ENCODE measurements around the gene KIF25. TPM values are rescaled to one million over a fixed set of nuclear protein-coding genes. Genes with fewer than 3 reads are reported as not detected.

KIF25 gene
- total and polyA plus RNA-seq, 8 donors = 0.63 to 14.8 (median 12.2) TPM

DNA sequence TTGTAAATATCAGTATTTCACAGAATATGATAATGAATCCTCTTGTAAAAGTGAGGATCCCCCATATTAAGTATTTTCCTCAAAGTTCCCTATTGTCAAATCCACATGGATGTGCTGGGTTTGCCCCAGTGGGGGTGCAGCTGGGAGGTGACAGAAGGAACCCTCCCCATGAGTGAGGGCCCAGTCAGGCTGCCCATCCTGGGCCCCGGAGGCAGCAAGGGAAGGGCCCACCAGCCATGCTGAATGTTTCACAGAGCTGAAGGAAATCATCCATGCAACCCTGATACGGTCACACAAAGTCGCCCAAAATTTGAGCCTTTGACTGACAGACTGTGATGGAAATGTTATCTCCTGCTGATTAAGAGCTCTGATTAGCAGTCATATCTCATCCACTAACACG is 41.8 kb downstream of the KIF25 start:
- DNase-seq (no peak), ATAC-seq (no peak)
- intact Hi-C loops (cut with DNase I) = no loop called here
- Histone ChIP-seq H3K27me3 (peaks cover 0 to 19% of the 10 kb centered on the region in 2 donors), H3K36me3 (no peaks in the 10 kb centered on the region), H3K9me3 (peaks cover 0 to 56% of the 10 kb centered on the region in 2 donors), H3K27ac (no peak overlapping the region), H3K4me1 (no peaks in the 10 kb centered on the region), H3K4me3 (no peak overlapping the region)
- TF ChIP-seq, protein P1, sequence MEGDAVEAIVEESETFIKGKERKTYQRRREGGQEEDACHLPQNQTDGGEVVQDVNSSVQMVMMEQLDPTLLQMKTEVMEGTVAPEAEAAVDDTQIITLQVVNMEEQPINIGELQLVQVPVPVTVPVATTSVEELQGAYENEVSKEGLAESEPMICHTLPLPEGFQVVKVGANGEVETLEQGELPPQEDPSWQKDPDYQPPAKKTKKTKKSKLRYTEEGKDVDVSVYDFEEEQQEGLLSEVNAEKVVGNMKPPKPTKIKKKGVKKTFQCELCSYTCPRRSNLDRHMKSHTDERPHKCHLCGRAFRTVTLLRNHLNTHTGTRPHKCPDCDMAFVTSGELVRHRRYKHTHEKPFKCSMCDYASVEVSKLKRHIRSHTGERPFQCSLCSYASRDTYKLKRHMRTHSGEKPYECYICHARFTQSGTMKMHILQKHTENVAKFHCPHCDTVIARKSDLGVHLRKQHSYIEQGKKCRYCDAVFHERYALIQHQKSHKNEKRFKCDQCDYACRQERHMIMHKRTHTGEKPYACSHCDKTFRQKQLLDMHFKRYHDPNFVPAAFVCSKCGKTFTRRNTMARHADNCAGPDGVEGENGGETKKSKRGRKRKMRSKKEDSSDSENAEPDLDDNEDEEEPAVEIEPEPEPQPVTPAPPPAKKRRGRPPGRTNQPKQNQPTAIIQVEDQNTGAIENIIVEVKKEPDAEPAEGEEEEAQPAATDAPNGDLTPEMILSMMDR (IDR thresholded peaks at IDR 0.05) = no peak

DNA sequence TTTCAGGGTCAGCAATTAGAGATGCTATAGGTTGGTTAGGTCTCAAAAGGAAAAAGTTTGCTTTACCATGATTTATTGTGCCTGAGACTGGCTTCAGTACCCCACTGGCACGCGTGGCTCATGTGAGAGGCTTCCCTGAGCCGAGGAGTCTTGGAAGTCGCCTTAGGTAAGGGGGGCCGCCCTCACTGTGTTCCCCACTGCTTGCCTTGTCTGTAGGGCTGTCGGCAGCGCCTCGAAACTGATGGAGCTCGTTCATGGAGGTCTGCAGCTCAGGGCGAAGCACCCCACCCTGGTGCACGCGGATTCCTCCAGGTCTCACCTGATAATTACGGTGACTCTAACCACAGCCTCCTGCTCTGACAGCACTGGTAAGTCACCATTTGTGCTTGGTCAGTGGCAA is 42.4 kb downstream of the KIF25 start:
- intact Hi-C loops (cut with DNase I) = no loop called here
- ATAC-seq (no peak), DNase-seq (no peak)
- TF ChIP-seq, protein P1 (IDR thresholded peaks at IDR 0.05) = no peak
- no peaks in the 10 kb centered on the region for H3K36me3 ChIP-seq
- no peaks in the 10 kb centered on the region for H3K4me1 ChIP-seq
- H3K9me3 ChIP-seq = peaks cover 0 to 56% of the 10 kb centered on the region in 2 donors
- H3K4me3 ChIP-seq = no peak overlapping the region
- no peak overlapping the region for H3K27ac ChIP-seq
- peaks cover 0 to 13% of the 10 kb centered on the region in 2 donors for H3K27me3 ChIP-seq

DNA sequence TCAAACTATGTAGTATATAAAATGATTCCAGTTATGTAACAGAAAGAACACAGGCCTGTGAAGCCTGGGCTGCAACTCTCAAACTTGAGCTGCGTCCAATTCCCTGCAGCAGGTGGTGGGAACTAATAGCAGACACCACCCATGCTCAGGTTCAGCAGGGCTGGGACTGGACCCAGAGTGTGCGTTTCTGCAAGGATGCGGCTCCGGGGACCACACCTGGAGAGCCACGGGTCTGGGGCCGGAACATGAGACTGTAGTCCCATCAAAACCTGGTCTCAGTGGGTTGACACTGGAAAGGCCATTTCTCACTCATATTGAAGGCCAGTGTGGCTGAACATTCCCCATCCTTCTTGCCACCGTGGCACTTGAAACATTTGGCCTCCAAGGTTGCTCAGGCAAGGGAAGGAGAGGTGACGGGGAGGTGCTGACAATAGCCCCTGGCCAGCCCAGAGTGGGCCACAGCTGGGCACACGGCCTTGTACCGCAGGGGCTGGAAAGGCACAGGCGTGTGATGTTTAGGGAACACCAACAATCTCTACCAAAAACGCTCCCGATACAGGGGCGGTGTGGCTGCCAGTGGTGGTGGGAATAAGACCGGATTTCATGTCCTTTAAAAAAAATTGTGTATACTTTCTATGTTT is 43.5 kb downstream of the KIF25 start:
- ATAC-seq (no peak), DNase-seq (no peak)
- Histone ChIP-seq H3K9me3 (peaks cover 0 to 56% of the 10 kb centered on the region in 2 donors), H3K4me3 (no peak overlapping the region), H3K27me3 (peaks cover 0 to 4% of the 10 kb centered on the region in 2 donors), H3K27ac (no peak overlapping the region), H3K4me1 (peaks cover 0 to 3% of the 10 kb centered on the region in 2 donors), H3K36me3 (no peaks in the 10 kb centered on the region)
- intact Hi-C loops (cut with DNase I) = no loop called here
- TF ChIP-seq, protein P1 (IDR thresholded peaks at IDR 0.05) = no peak

DNA sequence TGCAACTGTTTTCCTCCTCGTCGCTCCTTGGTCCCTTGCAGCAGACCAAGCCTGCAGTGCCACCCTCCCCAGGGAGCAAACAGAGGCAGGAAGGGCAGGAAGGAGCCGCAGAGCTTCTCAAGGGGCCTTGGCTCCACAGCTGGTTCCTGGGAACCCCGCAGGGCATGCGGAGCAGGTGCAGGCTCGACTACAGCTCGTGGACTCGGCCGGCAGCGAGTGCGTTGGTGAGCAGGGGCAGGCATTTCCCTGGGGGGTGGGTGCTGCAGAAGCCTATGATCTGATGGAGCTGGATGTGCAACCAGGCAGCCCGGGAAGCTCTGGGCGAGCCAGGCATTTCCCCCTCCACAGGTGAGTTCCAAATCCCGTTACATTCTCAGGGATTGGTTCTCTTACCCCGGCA is 44.5 kb downstream of the KIF25 start:
- TF ChIP-seq, protein P1 (IDR thresholded peaks at IDR 0.05) = no peak
- DNase-seq (no peak), ATAC-seq (no peak)
- Histone ChIP-seq H3K4me3 (no peak overlapping the region), H3K36me3 (no peaks in the 10 kb centered on the region), H3K9me3 (peaks cover 0 to 56% of the 10 kb centered on the region in 2 donors), H3K27me3 (no peaks in the 10 kb centered on the region), H3K27ac (no peak overlapping the region), H3K4me1 (peaks cover 0 to 3% of the 10 kb centered on the region in 2 donors)
- intact Hi-C loops (cut with DNase I) = no loop called here

DNA sequence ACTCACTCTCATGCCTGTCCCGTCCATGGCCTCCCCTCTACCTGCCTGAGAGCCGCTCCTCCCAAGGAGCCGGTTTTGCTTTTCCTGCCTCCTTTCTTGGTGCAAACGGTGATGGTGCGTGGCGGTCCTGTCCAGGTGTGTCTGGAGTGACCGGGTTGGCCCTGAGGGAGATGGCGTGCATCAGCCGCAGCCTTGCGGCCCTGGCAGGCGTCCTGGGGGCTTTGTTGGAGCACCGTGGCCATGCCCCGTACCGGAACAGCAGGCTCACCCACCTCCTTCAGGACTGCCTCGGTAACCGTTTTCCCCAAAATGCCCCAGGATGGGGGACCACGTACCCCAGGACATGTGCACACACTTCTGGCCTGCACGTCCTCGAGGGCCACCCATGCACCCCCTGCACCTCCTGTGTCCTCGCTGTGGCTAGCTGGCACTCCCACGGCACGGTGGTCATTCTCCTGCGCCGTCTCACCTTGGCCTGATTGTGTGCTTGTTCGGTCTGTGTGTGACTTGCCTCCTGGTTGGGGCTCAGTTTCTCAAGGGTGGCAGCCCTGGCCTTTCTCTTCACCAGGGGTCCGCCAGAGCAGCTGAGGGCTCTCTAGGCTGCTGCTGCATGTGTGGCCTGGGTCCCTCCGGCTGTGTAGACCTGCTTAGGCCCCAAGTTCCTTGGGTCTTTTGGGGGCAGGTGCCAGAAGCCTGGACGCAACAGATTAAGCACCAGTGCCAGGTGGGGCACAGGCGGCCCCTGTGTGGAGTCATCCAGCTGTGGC is 45.1 kb downstream of the KIF25 start:
- Histone ChIP-seq H3K4me1 (peaks cover 0 to 3% of the 10 kb centered on the region in 2 donors), H3K27ac (no peak overlapping the region), H3K9me3 (peaks cover 0 to 56% of the 10 kb centered on the region in 2 donors), H3K4me3 (no peak overlapping the region), H3K27me3 (no peaks in the 10 kb centered on the region), H3K36me3 (no peaks in the 10 kb centered on the region)
- intact Hi-C loops (cut with DNase I) = no loop called here
- ATAC-seq = no peak
- TF ChIP-seq, protein P1 (IDR thresholded peaks at IDR 0.05) = no peak
- DNase-seq = no peak
